ENCODE data around the gene LIMS2.

The LIMS2 gene

GRCh38 chr2:127636248-127637235, 38.8 kb downstream of the LIMS2 start:
- DNase-seq (ENCODE audit: low read depth): no peak
- TF ChIP-seq MYC (IDR thresholded peaks at IDR 0.05; ENCODE audit: low read depth, low read length): no peak
- no peak for TF ChIP-seq CTCF (IDR thresholded peaks at IDR 0.05; ENCODE audit: low read depth, low read length)
- no peak for TF ChIP-seq POLR2A (IDR thresholded peaks at IDR 0.05; ENCODE audit: extremely low read depth, insufficient read length)
- TF ChIP-seq MAX (IDR thresholded peaks at IDR 0.05; ENCODE audit: low read depth, low read length): no peak
- no peak overlapping the region for H3K4me3 ChIP-seq (ENCODE audit: low read depth, low read length)

- DNase-seq (ENCODE audit: low read depth): no peak
- TF ChIP-seq CTCF (IDR thresholded peaks at IDR 0.05; ENCODE audit: low read depth, low read length) (no peak), MYC (IDR thresholded peaks at IDR 0.05; ENCODE audit: low read depth, low read length) (no peak), MAX (IDR thresholded peaks at IDR 0.05; ENCODE audit: low read depth, low read length) (no peak), POLR2A (IDR thresholded peaks at IDR 0.05; ENCODE audit: extremely low read depth, insufficient read length) (no peak)
- no peak overlapping the region for H3K4me3 ChIP-seq (ENCODE audit: low read depth, low read length)
These were observed 39.7 kb downstream of the LIMS2 start for GRCh38 chr2:127635380-127636237.

- TF ChIP-seq CTCF (IDR thresholded peaks at IDR 0.05; ENCODE audit: low read depth, low read length): no peak
- TF ChIP-seq MAX (IDR thresholded peaks at IDR 0.05; ENCODE audit: low read depth, low read length): no peak
- no peak for TF ChIP-seq MYC (IDR thresholded peaks at IDR 0.05; ENCODE audit: low read depth, low read length)
- TF ChIP-seq POLR2A (IDR thresholded peaks at IDR 0.05; ENCODE audit: extremely low read depth, insufficient read length): no peak
- H3K4me3 ChIP-seq (ENCODE audit: low read depth, low read length): no peak overlapping the region
- DNase-seq (ENCODE audit: low read depth): no peak
These were observed 40.5 kb downstream of the LIMS2 start for GRCh38 chr2:127634626-127635379.

- TF ChIP-seq MAX (IDR thresholded peaks at IDR 0.05; ENCODE audit: low read depth, low read length) (no peak), POLR2A (IDR thresholded peaks at IDR 0.05; ENCODE audit: extremely low read depth, insufficient read length) (no peak), MYC (IDR thresholded peaks at IDR 0.05; ENCODE audit: low read depth, low read length) (no peak), CTCF (IDR thresholded peaks at IDR 0.05; ENCODE audit: low read depth, low read length) (no peak)
- H3K4me3 ChIP-seq (ENCODE audit: low read depth, low read length): no peak overlapping the region
- DNase-seq (ENCODE audit: low read depth): no peak
These were observed 41.2 kb downstream of the LIMS2 start for GRCh38 chr2:127634066-127634617.

- no peak for DNase-seq (ENCODE audit: low read depth)
- H3K4me3 ChIP-seq (ENCODE audit: low read depth, low read length): no peak overlapping the region
- TF ChIP-seq CTCF (IDR thresholded peaks at IDR 0.05; ENCODE audit: low read depth, low read length) (no peak), MYC (IDR thresholded peaks at IDR 0.05; ENCODE audit: low read depth, low read length) (no peak), MAX (IDR thresholded peaks at IDR 0.05; ENCODE audit: low read depth, low read length) (no peak), POLR2A (IDR thresholded peaks at IDR 0.05; ENCODE audit: extremely low read depth, insufficient read length) (no peak)
These were observed 41.7 kb downstream of the LIMS2 start for GRCh38 chr2:127633556-127634065.

All from NB4 (cell line).